ENCODE measurements around the gene DCAKD. TPM values are rescaled to one million over a fixed set of nuclear protein-coding genes. Genes with fewer than 3 reads are reported as not detected.

DCAKD gene
- total and polyA plus RNA-seq, 2 of the 8 experiments (the other 6 are each of a cell fraction or from before 2014, with no cell fraction given): 35.6 to 52.9 TPM

GRCh38 chr17:45011767-45012166 lies 39.7 kb downstream of the DCAKD start:
- no peak overlapping the region for H3K27ac ChIP-seq (ENCODE audit: low read depth, low read length)
- H3K4me2 ChIP-seq (ENCODE audit: insufficient read depth in 1 of 2, low read depth in 2 of 2, low read length in 2 of 2): no peak overlapping the region
- H2AK5ac ChIP-seq (ENCODE audit: low read depth, low read length): no peak overlapping the region
- H3K18ac ChIP-seq (ENCODE audit: extremely low read depth, low read length): no peak overlapping the region
- no peak overlapping the region for H2BK5ac ChIP-seq (ENCODE audit: low read depth, low read length)
- no peak overlapping the region for H2BK15ac ChIP-seq (ENCODE audit: low read length)
- no peak overlapping the region for H3K4me3 ChIP-seq (ENCODE audit: extremely low read depth in 1 of 4, insufficient read depth in 2 of 4, low read depth in 3 of 4, low read length in 4 of 4)
- no peak overlapping the region for H4K8ac ChIP-seq (ENCODE audit: extremely low read depth, insufficient read depth, low read length)
- peaks cover 0 to 9% (median 4%) of the 10 kb centered on the region in 4 experiments; a peak in 4 of 7 replicates for H3K4me1 ChIP-seq (replicated peaks in 1 of 4; ENCODE audit: control insufficient read depth in 3 of 4, insufficient read depth in 4 of 4, low read length in 3 of 4)
- no peak overlapping the region for H2BK20ac ChIP-seq (ENCODE audit: low read length)
- no peaks in the 10 kb centered on the region for H3K27me3 ChIP-seq (replicated peaks in 1 of 4; ENCODE audit: control insufficient read depth in 3 of 4, extremely low read depth in 1 of 4, insufficient read depth in 3 of 4, low read length in 3 of 4)
- 63% methylated on average over 1 of the region's 1 CpG; no CpG with 5 or more reads in 1 of the 2 experiments for WGBS, 2 experiments (ENCODE audit: extremely low coverage in 1 of 2, insufficient coverage in 1 of 2, insufficient read length in 1 of 2, insufficient replicate concordance in 2 of 2, low coverage in 1 of 2, low lambda C conversion rate in 2 of 2, missing lambda C conversion rate in 1 of 2)
- H2AFZ ChIP-seq (ENCODE audit: low read length): no peak overlapping the region
- POLR2A ChIA-PET (ENCODE audit: partially characterized antibody): interaction anchor here (0.6 to 1.8 kb wide), 5 partner anchors 9 to 259 kb away, joined by 3 to 4 read pairs (median 3); partner anchors contain the start of gene NMT1
- H4K91ac ChIP-seq (replicated peaks; ENCODE audit: insufficient read length, low read length): no peak overlapping the region
- no peak overlapping the region for H3K23ac ChIP-seq (ENCODE audit: insufficient read length)
- H3K79me1 ChIP-seq (ENCODE audit: low read depth, low read length): no peaks in the 10 kb centered on the region
- H3K9me3 ChIP-seq (ENCODE audit: insufficient read depth in 2 of 2, low read depth in 1 of 2, low read length in 1 of 2): no peaks in the 10 kb centered on the region
- CTCF ChIA-PET (ENCODE audit: partially characterized antibody): interaction anchor here (1.1 to 16.2 kb wide), 8 partner anchors 8 to 124 kb away, joined by 3 to 243 read pairs (median 4); partner anchors contain the start of gene ACBD4
- no peak overlapping the region for H2BK120ac ChIP-seq (replicated peaks; ENCODE audit: low read depth, low read length)
- H3K4ac ChIP-seq (replicated peaks; ENCODE audit: insufficient read length, low read depth, low read length): no peak overlapping the region
- no peak overlapping the region for H3K14ac ChIP-seq (ENCODE audit: insufficient read length)
- TF ChIP-seq CEBPB (IDR thresholded peaks at IDR 0.05; ENCODE audit: low read depth, low read length) (no peak), CTCF (IDR thresholded peaks at IDR 0.05; ENCODE audit: control extremely low read depth in 1 of 3, insufficient read depth in 1 of 3, low read depth in 1 of 3, low read length in 3 of 3) (no peak), ASH2L (IDR thresholded peaks at IDR 0.05; ENCODE audit: low read length) (no peak), HDAC6 (IDR thresholded peaks at IDR 0.05; ENCODE audit: low read depth, low read length) (no peak), EP300 (IDR thresholded peaks at IDR 0.05; ENCODE audit: borderline replicate concordance in 1 of 2, low read depth in 2 of 2, low read length in 2 of 2) (no peak)
- no peak for FAIRE-seq
- H3K79me2 ChIP-seq (ENCODE audit: control insufficient read depth in 1 of 2, insufficient read depth in 2 of 2, low read length in 2 of 2): no peaks in the 10 kb centered on the region
- H3K23me2 ChIP-seq (ENCODE audit: low read depth, low read length): no peaks in the 10 kb centered on the region
- no peak overlapping the region for H2BK12ac ChIP-seq (ENCODE audit: low read depth, low read length)
- no peak overlapping the region for H3K9ac ChIP-seq (replicated peaks in 1 of 4; ENCODE audit: extremely low read depth in 1 of 4, low read depth in 3 of 4, low read length in 3 of 4)
- no peaks in the 10 kb centered on the region for H4K20me1 ChIP-seq (replicated peaks in 1 of 2; ENCODE audit: control insufficient read depth in 1 of 2, insufficient read depth in 2 of 2, low read length in 2 of 2)
- no peak overlapping the region for H3K56ac ChIP-seq (replicated peaks; ENCODE audit: insufficient read length, low read depth, low read length)
- no peak for DNase-seq (ENCODE audit: low read depth in 1 of 2, low spot score in 2 of 2)
- H4K5ac ChIP-seq (ENCODE audit: insufficient read length, low read depth, low read length): no peak overlapping the region
- no peaks in the 10 kb centered on the region for H3K36me3 ChIP-seq (ENCODE audit: control insufficient read depth in 2 of 4, insufficient read depth in 4 of 4, low read length in 3 of 4)
